Fibroblast of skin of right biceps (primary cell): ENCODE data around the gene TPD52L1.

Experiments
- DNase-seq: peaks from one replicate; pipeline ENCODE4 v3.0.0-alpha.2; 2013

Gene TPD52L1

DNA sequence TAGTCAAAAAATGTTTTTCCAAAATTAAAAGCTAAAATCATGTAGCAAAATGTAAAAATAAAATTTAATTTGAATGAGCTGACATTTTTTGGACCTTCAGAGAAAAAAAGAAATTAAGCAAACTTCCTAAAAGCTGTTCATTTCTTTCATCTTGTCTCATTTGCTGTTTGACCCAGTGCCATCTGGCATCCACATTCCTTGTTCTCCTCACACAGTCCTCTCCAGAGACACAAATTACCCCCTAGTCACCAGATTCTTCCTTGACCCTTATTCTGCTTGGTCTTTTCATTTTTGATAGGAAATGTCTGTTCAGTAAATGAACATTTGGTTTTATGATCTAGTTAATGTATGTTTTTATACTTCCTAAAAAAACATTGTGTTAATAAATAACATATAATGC lies 93.0 kb downstream of the TPD52L1 start:
- no peak for DNase-seq

DNA sequence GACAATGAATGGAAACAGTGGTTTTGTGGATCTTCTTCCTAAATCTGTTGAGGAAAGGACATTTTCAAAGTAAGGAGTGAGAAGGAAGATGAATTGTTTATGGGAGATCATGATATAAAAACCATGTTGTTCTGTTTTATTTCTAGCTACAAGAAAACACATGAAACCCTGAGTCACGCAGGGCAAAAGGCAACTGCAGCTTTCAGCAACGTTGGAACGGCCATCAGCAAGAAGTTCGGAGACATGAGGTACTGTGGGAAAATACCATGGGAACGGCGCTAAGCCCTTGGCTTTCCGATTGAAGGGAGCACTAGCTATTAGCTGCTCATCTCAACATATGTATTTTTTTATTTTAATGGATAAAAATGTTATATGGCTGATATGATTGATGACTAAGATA lies 94.6 kb downstream of the TPD52L1 start:
- no peak for DNase-seq

DNA sequence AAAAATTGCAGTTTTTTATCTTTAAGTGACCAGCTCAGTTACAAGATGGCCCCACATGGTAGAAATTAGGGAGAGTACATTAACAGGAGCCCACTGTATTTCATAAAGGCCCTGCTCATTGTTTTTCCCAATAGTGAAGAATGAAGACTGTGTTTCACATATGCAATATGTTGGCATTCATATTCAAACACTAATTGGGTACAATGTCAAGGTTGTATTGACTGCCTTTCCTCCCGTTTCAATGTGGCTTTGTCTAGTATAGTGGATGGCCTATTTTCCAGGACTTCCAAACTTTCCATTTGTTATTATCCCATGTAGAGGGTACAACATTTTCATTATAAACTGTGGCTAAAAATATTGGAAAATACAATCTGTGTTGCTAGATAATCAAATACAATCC lies 96.9 kb downstream of the TPD52L1 start:
- DNase-seq: no peak

DNA sequence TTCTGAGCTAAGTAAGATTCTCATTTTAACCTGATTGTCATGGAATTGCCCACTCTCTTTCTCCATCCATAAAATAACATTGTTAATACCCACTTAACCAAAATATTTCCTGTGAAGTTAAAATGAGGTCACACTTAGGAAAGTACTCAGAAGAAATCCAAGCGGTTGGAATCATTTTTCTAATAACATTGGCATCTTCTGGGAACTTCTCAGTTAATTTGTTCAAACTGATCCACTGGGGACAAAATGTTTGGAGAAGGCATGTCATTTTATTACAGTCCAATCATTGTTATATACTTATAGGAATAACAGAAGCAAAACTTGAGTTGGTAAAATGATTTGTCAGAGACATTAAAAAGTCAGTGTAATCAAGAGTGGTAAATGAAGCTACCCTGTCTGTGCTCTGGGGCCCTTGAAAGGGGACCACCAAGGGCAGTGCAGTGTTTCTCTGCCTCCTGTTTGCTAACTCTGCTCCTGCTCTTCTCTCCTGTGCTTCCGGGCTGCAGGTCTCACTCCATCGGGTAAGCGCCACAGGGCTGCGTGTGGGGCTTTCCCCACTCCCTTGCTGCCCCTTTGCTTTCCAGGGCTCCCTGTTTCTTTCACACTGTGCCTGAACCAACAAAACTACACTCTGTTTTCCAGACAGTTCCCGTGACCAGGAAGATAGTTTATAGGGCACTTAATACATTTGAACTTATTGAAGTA lies 98.1 kb downstream of the TPD52L1 start:
- peak; percentile 63 for DNase-seq

DNA sequence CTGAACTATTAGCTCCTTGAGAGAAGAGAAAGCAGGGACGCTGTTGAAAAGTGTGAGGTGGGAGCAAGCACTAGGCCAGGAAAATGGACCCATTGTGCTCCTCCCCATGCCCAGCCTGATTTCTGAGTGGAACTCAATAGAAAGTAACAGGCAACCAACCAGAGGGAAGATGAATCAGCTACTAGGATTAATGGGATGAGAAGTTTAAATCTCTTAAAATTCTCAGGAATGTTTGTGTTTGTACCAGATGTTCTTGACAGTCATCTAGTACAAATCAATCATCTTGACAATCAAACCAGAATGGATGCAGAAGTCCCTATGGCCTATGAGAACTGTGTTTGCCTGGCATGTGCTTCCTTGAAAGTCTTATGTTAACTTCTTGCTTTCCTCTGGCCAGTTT lies 99.3 kb downstream of the TPD52L1 start:
- peak; percentile 76 for DNase-seq

DNA sequence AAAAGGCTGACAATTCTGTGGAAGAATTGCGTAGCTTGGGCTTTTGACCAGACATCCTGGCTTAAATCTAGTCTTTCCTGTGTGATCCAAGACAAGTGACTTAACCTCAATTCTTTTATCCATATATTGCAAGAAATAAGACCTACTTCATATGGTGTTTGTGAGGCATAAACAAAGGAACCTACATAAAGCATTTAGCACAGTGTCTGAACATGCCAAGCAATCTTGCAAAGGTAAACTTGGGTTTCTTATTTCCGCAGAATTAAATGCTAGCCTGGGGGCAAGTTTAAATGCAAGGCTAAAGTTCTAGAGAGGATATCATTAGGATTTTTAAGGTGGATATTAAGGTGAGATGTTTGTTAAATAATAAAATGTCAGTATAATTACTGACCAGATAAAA lies 100.3 kb downstream of the TPD52L1 start:
- no peak for DNase-seq

DNA sequence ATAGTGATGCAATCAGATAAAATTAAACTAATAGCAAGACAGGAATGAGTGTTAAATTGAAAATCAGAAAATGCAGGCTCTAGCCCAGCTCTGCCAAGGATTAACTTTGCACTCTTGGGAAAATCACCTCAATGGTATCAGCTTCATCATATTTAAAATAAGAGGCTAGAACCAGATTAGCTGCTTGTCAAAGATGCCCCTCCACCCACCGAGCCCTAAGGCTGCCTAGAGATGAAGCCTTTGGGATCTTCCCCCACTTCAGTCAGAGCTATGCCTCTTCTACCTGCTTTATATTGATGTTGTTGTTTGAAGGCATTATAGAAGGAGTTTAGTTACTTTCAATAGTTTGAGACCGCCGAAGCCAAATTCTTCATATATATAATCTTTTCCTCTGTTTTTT lies 100.7 kb downstream of the TPD52L1 start:
- no peak for DNase-seq

DNA sequence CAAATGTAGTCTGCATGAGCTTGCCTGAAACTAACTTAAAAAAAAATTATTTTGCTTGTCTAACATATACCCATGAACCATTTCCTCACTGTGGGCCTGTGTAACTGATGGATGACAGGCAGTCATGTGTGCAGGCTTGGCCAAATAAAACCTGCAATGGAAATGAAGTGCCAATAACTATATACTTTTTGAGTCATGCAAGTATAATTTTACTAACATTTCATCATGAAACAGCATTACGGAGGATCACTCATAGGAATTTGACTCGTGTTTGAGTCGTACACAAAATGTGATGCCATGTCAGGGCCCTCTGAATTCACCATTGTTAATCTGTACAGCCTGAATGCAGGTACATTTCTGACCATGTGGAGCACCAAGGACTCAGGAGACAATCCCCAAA lies 101.6 kb downstream of the TPD52L1 start:
- DNase-seq: peak; percentile 57

DNA sequence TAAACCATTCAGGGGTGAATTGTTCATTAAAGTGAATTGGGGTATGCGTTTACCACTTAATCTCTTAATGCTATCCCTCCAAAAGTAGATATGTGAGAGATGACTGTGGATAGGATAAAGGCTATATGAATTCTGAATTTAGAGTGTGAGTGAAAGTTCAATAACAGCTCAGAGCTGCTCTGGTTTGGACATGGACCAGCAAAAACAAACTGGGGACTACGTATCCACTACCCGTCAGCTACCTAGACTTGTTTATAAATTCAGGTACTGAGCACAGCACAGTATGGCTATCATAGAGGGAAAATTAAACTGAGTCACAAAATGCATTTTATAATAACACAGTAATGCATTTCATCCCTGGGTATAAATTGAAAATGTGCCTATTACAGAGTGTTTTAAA lies 103.8 kb downstream of the TPD52L1 start:
- no peak for DNase-seq

DNA sequence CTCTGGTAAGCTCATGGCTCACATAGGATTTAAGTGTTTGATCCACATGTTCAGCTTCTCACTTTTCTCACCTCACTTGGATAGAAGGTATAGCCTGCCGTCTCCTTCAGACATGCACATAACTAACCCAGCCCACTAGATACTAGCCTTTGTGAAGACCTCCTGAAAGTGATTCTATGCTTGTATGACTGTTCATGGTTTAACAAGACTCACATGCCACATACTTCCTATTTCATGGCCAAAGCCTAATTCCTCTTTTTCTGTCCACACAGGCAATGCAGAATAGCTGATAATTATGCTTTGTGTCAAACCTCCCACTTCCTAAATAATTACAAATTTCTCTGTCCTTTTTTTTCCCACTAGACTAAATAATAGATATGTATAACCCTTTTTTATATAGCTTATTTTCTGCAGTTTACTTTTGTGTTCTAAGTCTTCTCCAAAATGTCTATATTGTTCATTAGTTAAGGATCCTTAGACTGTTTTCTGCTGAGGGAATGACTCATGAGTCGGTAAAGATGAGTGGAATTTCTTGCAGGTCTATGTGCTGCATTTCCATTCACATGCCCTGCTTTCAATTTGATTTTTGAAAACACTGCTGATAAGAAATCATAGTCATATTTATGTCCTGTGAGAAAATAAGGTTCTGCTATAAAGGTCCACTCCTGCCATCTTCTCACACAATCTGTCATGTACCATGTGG lies 105.2 kb downstream of the TPD52L1 start:
- peak; percentile 36 for DNase-seq

DNA sequence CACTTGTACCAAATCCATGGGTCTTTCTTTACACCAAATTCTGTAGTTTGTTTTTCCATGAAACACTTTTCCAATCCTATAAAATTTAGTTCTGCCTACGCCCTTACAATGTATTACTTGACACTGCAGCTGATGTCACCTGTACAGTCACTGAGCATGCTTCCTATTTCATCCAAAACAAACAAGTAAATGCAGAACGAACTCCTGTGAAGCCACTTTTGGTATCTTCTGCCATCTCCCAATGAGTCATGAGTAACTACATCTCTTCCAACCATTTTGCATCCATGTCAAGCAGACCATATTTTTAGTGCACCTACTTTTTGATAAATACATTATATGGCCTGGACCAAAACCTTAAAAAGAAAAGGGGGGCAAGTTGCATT lies 105.8 kb downstream of the TPD52L1 start:
- peak; percentile 29 for DNase-seq

DNA sequence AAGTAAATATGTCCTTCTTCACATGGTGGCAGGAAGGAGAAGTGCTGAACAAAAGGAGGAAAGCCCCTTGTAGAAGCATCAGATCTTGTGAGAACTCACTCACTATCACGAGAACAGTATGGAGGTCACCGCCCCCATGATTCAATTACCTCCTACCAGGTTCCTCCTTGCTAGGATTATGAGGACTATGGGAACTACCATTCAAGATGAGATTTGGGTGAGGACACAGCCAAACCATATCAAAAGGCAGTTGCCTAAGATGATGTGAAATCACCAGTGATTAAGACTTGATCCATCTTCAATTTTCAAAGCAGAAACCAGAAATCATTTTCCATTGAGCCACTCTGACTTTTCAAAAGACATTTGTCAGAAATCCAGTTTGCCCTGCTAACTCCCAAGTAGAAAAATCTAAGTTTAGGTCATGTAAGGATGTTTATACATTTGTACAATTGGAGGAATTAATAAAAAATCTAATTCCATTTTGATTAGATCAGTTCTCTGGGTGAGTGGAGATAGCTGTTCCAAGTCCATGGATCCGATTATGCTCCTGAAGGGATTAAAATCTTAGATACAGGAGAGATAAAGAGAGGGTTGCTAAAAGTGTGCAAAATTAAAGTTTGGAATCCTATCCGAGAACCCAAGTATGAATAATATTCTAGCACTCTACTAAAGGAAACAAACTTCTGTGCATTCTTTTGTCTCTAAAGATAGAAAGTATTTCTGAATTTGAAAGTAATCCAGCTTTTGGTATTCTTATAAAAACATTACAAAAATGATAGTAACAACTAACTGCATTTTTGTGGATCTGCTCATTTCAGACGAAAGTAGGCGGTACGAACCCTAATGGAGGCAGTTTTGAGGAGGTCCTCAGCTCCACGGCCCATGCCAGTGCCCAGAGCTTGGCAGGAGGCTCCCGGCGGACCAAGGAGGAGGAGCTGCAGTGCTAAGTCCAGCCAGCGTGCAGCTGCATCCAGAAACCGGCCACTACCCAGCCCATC lies 108.7 kb downstream of the TPD52L1 start:
- peak; percentile 90 for DNase-seq

DNA sequence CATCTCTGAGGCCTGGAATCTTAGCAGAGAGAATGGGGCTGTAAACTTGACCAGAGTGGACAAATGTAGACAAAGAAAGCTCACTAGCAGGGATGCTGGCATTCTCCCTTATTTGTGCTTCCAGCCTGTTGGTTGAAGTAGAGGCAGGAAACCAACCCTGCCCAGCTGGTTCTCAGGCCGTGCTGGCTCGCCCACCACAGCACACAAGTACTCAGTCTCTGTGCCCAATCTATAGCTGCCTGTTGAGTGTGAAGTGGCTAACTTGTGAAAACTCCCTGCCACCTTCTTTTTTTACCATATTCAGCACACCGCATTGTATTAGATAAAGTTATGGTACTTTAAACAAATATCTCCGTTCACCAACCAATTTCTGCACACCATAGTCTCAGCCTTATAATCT lies 110.9 kb downstream of the TPD52L1 start:
- DNase-seq: no peak

DNA sequence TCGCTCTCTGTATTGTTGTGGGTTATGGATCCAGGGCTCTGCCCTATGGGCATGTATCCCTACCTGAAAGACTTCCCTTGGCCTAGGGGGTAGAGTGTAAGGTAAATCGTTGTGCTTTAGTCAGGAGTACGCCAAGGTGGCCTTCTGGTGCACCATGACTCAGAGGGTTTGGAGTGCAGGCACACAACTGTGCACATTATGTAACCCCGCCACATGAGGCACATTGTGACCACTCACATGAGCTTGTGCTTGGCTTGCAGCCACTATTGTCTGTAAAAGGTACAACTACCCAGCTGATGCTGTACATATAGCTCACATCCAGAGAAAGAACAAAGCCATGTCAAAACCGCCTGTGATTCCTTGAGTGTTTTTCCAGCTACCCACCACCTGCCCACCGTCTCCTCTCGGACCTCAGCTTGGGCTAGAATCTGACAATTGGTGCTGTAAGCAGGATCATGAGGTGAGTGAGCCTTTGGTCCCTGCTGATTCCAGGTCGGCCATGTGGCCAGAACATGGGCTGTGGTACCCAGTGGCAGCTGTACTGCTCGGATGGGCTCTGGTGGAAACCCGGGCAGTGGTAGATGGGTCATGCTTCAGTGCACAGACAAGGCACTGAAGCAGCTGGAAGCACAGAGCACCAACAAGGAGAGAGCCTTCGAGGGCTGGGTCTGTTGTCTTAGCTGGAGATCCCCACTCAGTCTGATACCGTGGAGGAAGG lies 114.4 kb downstream of the TPD52L1 start:
- DNase-seq: peak; percentile 22

DNA sequence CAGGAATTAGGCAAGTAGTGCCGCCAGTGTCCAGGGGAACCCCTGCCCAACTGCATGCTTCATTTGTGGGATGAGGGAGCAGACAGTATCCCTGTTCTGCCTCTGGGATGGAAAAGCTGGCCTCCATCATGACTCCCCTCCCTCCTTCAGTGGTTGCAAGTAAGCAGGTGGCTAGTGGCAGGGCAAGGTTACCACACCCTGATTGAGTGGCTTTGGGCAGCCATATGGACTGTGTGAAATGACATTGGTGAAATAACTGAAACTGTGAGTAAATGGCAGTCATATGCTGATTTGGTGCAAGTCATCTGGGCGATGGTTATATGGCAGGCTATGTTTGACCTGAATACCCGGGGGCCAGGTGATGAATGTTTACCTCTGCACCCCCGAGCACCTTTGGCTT lies 115.2 kb downstream of the TPD52L1 start:
- no peak for DNase-seq

DNA sequence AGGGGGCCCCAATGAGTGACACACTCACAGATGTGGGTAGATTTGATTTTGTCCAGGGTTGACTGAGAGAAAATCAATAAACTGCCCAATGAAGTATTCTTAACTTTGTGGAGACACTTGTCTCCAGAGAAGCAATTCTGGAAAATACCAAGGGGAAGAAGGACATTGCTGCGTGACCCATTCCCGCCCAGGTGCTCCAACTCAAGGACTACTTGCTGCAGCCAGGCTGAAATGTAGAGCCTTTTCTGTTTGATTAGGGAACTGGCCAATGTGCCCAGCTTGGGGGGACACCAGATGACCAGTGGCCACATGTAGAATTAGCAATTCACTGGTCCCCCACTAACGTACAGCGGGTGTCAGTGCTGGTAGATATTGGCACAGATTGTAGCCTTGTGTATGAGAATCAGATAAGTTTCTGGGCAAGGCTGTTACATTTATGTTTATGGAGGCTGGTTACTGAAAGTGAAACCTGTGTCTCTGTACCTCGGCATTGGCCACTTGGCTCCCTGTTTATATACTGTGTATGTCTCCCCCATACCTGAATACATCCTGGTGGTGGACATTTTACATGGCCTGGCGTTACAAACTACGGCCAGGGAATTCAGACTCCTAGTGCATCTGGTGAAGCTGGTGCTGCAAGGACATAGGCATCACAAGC lies 115.9 kb downstream of the TPD52L1 start:
- DNase-seq: no peak

DNA sequence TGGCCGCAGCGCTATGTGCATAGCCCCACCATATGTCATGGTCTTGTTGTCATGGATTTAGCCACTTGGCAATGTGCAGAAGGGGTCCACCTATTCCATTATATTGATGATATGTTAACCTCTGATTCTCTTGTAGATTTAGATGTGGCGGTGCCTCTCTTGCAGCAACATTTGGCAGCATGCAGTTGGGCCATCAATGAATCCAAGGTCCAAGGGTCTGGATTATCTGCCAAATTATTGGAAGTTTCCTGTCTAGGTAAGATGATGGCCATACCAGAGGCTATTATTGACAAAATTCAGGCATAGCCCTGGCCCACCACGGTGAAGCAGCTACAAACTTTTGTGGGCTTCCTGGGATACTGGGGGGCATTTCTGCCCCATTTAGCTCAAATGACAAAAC lies 116.8 kb downstream of the TPD52L1 start:
- no peak for DNase-seq

DNA sequence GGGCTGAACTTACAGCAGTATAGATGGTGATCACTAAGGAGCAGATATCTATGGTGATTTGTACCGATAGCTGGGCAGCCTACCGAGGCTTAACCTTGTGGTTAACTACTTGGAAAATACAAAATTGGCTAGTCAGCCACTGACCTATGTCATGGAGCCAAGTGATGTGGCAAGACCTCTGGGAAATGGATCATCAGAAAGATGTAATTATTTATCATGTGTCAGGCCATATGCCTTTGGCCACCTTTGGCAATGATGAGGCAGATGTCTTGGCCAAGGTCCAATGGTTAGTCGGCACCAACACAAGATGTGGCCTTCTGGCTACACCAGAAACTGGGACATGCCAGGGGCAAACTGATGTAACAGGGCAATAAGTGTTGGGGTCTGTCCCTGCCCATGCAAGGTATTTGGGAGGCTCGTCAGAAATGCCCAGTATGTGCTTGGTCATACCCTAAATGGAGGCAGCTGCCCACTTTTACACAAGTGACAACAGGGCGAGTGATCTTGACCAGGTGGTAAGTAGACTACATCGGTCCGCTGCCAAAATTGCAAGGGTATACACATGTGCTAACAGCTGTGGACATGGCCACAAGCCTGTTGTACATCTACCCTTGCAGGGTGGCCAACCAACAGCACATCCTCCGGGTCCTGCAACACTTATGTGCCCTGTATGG lies 118.0 kb downstream of the TPD52L1 start:
- no peak for DNase-seq

DNA sequence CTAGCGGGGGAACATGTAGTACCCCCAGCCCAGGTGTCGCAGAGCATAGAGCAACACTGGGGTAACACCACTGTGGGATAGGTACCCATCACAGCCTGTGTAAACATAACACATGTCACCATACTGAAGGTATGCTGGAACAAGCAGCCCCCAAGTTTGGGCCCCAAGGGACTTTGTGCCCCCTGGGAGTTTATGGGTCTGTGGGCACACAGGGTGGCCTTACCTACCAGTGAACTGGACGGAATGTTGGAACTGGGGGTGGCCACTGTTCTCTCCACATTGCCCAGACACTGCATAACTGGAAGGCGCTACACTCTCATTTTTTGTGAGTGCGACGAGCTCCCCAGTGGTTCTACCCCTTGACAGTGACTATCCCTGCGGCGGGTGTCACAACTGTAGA lies 119.7 kb downstream of the TPD52L1 start:
- DNase-seq: no peak

DNA sequence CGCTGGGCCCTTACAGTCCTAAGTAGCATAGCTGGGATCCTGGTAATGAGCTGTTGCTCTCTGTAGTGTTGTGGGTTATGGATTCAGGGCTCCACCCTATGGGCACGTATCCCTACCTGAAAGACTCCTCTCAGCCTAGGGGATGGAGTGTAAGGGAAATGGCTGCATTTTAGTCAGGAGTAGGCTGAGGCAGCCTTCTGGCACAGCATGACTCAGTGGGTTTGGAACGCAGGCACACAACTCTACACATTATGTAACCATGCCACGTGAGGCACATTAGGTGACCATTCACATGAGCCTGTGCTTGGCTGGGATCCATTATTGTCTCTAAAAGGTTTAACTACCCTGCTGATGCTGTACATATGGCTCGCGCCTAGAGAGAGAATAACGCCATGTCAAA lies 120.4 kb downstream of the TPD52L1 start:
- DNase-seq: peak; percentile 17

DNA sequence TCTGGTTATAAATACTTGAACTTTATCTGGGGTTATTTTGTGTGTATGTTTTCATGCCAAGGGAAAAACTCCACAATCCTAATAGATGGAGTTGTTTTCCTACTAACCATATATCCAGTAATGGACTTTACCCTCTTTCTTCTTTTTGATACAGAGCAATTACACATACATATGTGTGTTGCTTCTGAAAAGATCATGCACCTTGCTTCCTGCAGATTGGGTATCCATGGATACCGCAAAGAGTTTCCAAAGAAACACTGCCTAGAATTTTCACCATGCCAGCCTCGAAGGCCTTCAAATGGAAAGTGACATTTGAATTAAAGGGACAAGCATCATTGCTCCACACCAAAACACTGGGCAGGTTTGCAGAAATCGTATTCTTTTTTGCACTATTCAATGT lies 121.4 kb downstream of the TPD52L1 start:
- DNase-seq: no peak

DNA sequence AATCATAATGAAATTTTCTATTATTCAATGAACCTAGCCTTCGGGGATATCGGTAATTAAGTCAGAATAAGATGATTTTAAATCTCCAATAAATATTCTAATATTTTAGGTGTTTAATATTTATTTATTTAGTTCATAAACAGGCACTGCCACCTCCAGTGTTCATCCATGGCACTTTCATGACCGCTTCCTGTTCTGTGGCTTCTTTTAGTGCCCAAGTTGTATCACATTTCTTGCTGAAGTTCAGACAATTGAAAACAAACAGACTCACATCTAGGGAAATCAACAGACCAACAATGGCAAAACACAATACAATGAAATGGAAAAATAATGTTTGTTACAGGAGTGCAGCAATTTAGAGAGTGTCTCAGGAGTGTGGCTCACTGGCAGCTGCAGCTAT lies 122.2 kb downstream of the TPD52L1 start:
- no peak for DNase-seq
